ENCODE results near the gene OR52W1.

DNA sequence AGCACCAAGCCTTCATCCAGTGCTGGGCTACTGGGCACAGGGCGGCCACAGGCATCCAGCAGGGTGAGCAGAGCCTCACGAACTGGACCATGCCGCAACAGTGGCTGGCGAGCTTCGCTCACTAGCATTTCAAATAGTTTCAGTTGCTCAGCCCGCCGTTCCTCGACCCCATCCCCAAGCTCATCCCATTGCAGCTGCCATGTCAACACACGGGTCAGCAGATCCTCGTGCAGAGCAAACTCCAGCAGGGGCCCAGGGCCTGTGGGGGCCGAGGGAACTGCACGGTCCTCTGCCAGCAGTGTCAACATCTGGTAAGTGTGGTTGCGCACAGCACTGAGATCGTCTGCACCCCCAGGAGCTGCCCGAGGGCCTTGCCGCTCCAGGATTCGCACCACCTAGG is 24.8 kb downstream of the OR52W1 start:
- TF ChIP-seq, protein P1, sequence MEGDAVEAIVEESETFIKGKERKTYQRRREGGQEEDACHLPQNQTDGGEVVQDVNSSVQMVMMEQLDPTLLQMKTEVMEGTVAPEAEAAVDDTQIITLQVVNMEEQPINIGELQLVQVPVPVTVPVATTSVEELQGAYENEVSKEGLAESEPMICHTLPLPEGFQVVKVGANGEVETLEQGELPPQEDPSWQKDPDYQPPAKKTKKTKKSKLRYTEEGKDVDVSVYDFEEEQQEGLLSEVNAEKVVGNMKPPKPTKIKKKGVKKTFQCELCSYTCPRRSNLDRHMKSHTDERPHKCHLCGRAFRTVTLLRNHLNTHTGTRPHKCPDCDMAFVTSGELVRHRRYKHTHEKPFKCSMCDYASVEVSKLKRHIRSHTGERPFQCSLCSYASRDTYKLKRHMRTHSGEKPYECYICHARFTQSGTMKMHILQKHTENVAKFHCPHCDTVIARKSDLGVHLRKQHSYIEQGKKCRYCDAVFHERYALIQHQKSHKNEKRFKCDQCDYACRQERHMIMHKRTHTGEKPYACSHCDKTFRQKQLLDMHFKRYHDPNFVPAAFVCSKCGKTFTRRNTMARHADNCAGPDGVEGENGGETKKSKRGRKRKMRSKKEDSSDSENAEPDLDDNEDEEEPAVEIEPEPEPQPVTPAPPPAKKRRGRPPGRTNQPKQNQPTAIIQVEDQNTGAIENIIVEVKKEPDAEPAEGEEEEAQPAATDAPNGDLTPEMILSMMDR (IDR thresholded peaks at IDR 0.05), result no peak
- TF ChIP-seq EZH2 (IDR thresholded peaks at IDR 0.05; ENCODE audit: borderline replicate concordance, insufficient read depth, low read depth, low read length, poor library complexity, severe bottlenecking), result no peak
